K562 (cell line): Measurements from ENCODE around the gene ERVH48-1. TPM values are rescaled to one million over a fixed set of nuclear protein-coding genes. Genes with fewer than 3 reads are reported as not detected.

Experiments
- BCL6 ChIP-seq: fragments of 250-450 bp; sonication (Bioruptor Pico); IDR thresholded peaks from 2 replicates; pipeline ENCODE4 v1.4.0; 2020
- CEBPZ ChIP-seq: fragments of 150-350 bp; IDR thresholded peaks from 2 replicates; pipeline ENCODE4 v1.6.1; 2014; ENCODE audit warnings: low read depth, mild to moderate bottlenecking, low read length, borderline replicate concordance
- CLOCK ChIP-seq: fragments of 250-450 bp; sonication (Bioruptor Pico); IDR thresholded peaks from 2 replicates; pipeline ENCODE4 v1.4.0; 2020; ENCODE audit warnings: mild to moderate bottlenecking, moderate library complexity, borderline replicate concordance
- EP400 ChIP-seq: fragments of 450-650 bp; IDR thresholded peaks from 2 replicates; pipeline ENCODE4 v1.6.1; 2017; ENCODE audit warnings: antibody characterized with exemption, mild to moderate bottlenecking, moderate library complexity
- MIER1 ChIP-seq: fragments of 450-650 bp; IDR thresholded peaks from 2 replicates; pipeline ENCODE4 v1.6.1; 2016; ENCODE audit warnings: antibody characterized with exemption, mild to moderate bottlenecking, low read depth
- PRDM10 ChIP-seq: fragments of 450-650 bp; IDR thresholded peaks from 2 replicates; pipeline ENCODE4 v1.6.1; 2018; ENCODE audit not compliant: partially characterized antibody
- SOX6 ChIP-seq: fragments of 450-650 bp; IDR thresholded peaks from 2 replicates; pipeline ENCODE4 v1.6.1; 2014; ENCODE audit warnings: mild to moderate bottlenecking
- XRCC5 ChIP-seq: fragments of 200-400 bp; formaldehyde crosslinking; IDR thresholded peaks from 2 replicates; pipeline ENCODE4 v1.6.1; 2017; ENCODE audit warnings: low read depth, mild to moderate bottlenecking, low read length
- ZNF124 ChIP-seq: sonication (generic); formaldehyde crosslinking; IDR thresholded peaks from 2 replicates; pipeline ENCODE4 v1.8.1; 2022; ENCODE audit warnings: missing genetic modification reagents
- ZNF143 ChIP-seq: sonication (generic); formaldehyde crosslinking; IDR thresholded peaks from 2 replicates; pipeline ENCODE4 v1.9.0; 2022; ENCODE audit warnings: mild to moderate bottlenecking, missing genetic modification reagents
- ZNF280B ChIP-seq: fragments of 250-450 bp; sonication (Bioruptor Pico); IDR thresholded peaks from 2 replicates; pipeline ENCODE4 v1.5.1; 2021; ENCODE audit warnings: mild to moderate bottlenecking
- ZNF41 ChIP-seq: fragments of 250-450 bp; sonication (Bioruptor Pico); conservative IDR thresholded peaks from 2 replicates; pipeline ENCODE4 v1.4.0; 2020; ENCODE audit warnings: mild to moderate bottlenecking
- polyA plus RNA-seq, 8 experiments: library from polyadenylated mRNA; depleted of rRNA in 4 of 8; stranded (reverse) in 5 of 8; unstranded in 3 of 8; fragments of >200 nt; fragmentation: Nextera tagmentation in 2 of 8; fragmentation: Illumina TruSeq in 1 of 8; extraction: Ambion mirVana in 2 of 8; extraction: Trizol in 1 of 8; gene quantifications; 2 replicates each; pipeline versions ENCODE4 v1.2.1 to v1.2.3, GENCODE V29; 2011 to 2014; ENCODE audit warnings: inconsistent platforms in 1 of 8, missing spikeins in 1 of 8
- total RNA-seq, 7 experiments: library from RNA; depleted of rRNA in 6 of 7; stranded (reverse); fragments of >200 nt in 6 of 7; fragmentation: Illumina TruSeq in 2 of 7; extraction: Trizol in 2 of 7; gene quantifications; 2 replicates each; pipeline versions ENCODE4 v1.2.1 to v1.2.3, GENCODE V29; 2011 to 2021; ENCODE audit warnings: low replicate concordance in 1 of 7
- TF ChIP-seq, protein P1 (sequence below): fragments of 450-650 bp; IDR thresholded peaks from 2 replicates; pipeline ENCODE4 v1.6.1; 2017; ENCODE audit warnings: antibody characterized with exemption

The ERVH48-1 gene
- total and polyA plus RNA-seq, 9 of the 15 experiments (the other 6 are each of a cell fraction or from before 2014, with no cell fraction given): 0.08 to 0.49 (median 0.16) TPM; not detected in 3

- TF ChIP-seq CEBPZ: no peak
- peak; percentile 100 for TF ChIP-seq EP400
- TF ChIP-seq BCL6: no peak
- TF ChIP-seq PRDM10: peak; percentile 98
- TF ChIP-seq XRCC5: peak; percentile 30; the same call in 1 of the 2 replicates
- TF ChIP-seq ZNF124 (CRISPR knock-in tag): no peak
- no peak for TF ChIP-seq SOX6
- TF ChIP-seq, protein P1, sequence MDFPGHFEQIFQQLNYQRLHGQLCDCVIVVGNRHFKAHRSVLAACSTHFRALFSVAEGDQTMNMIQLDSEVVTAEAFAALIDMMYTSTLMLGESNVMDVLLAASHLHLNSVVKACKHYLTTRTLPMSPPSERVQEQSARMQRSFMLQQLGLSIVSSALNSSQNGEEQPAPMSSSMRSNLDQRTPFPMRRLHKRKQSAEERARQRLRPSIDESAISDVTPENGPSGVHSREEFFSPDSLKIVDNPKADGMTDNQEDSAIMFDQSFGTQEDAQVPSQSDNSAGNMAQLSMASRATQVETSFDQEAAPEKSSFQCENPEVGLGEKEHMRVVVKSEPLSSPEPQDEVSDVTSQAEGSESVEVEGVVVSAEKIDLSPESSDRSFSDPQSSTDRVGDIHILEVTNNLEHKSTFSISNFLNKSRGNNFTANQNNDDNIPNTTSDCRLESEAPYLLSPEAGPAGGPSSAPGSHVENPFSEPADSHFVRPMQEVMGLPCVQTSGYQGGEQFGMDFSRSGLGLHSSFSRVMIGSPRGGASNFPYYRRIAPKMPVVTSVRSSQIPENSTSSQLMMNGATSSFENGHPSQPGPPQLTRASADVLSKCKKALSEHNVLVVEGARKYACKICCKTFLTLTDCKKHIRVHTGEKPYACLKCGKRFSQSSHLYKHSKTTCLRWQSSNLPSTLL: no peak
- no peak for TF ChIP-seq MIER1
- no peak for TF ChIP-seq ZNF280B (CRISPR knock-in tag)
- no peak for TF ChIP-seq CLOCK
- TF ChIP-seq ZNF143 (CRISPR knock-in tag): no peak
- TF ChIP-seq ZNF41 (CRISPR knock-in tag): no peak
Measured at GRCh38 chr21:42878993-42879787, 46.2 kb downstream of the ERVH48-1 start, which contains the start of gene WDR4 (continued).
